ENCODE measurements around the gene SHISA6.
"Not testable (repeated sequence)": the region's sequence is repeated elsewhere in the genome, so short reads cannot be mapped to it uniquely, and the experiment has no call there.

Gene SHISA6

GRCh38 chr17:11316451-11316850 lies 75.4 kb downstream of the SHISA6 start:
- not testable (repeated sequence) for H3K4me3 ChIP-seq (ENCODE audit: low read length in 2 of 2); H3K9ac ChIP-seq (ENCODE audit: low read depth in 1 of 2, low read length in 2 of 2); H3K36me3 ChIP-seq (ENCODE audit: control insufficient read depth in 2 of 2, insufficient read depth in 2 of 2, low read length in 2 of 2); H3K27ac ChIP-seq (ENCODE audit: low read depth in 2 of 2, low read length in 2 of 2); H3K9me3 ChIP-seq (ENCODE audit: control insufficient read depth in 2 of 2, low read length in 2 of 2); H3K27me3 ChIP-seq (ENCODE audit: control insufficient read depth in 2 of 2, insufficient read depth in 2 of 2, low read length in 2 of 2); H3K4me1 ChIP-seq (ENCODE audit: control insufficient read depth in 2 of 2, insufficient read depth in 2 of 2, low read length in 2 of 2)

GRCh38 chr17:11318207-11318606 lies 77.2 kb downstream of the SHISA6 start:
- H3K4me3 ChIP-seq (ENCODE audit: low read length in 2 of 2) = no peak overlapping the region
- no peak overlapping the region for H3K9ac ChIP-seq (ENCODE audit: low read depth in 1 of 2, low read length in 2 of 2)
- no peaks in the 10 kb centered on the region for H3K9me3 ChIP-seq (ENCODE audit: control insufficient read depth in 2 of 2, low read length in 2 of 2)
- H3K36me3 ChIP-seq (ENCODE audit: control insufficient read depth in 2 of 2, insufficient read depth in 2 of 2, low read length in 2 of 2) = no peaks in the 10 kb centered on the region
- no peak overlapping the region for H3K27ac ChIP-seq (ENCODE audit: low read depth in 2 of 2, low read length in 2 of 2)
- H3K27me3 ChIP-seq (ENCODE audit: control insufficient read depth in 2 of 2, insufficient read depth in 2 of 2, low read length in 2 of 2) = no peaks in the 10 kb centered on the region
- no peaks in the 10 kb centered on the region for H3K4me1 ChIP-seq (ENCODE audit: control insufficient read depth in 2 of 2, insufficient read depth in 2 of 2, low read length in 2 of 2)

- Histone ChIP-seq H3K4me1 (ENCODE audit: control insufficient read depth in 2 of 2, insufficient read depth in 2 of 2, low read length in 2 of 2) (no peaks in the 10 kb centered on the region), H3K27me3 (ENCODE audit: control insufficient read depth in 2 of 2, insufficient read depth in 2 of 2, low read length in 2 of 2) (no peaks in the 10 kb centered on the region), H3K9me3 (ENCODE audit: control insufficient read depth in 2 of 2, low read length in 2 of 2) (no peaks in the 10 kb centered on the region), H3K4me3 (ENCODE audit: low read length in 2 of 2) (no peak overlapping the region), H3K36me3 (ENCODE audit: control insufficient read depth in 2 of 2, insufficient read depth in 2 of 2, low read length in 2 of 2) (no peaks in the 10 kb centered on the region), H3K27ac (ENCODE audit: low read depth in 2 of 2, low read length in 2 of 2) (no peak overlapping the region), H3K9ac (ENCODE audit: low read depth in 1 of 2, low read length in 2 of 2) (no peak overlapping the region)
These were observed 78.9 kb downstream of the SHISA6 start for GRCh38 chr17:11319894-11320293.

GRCh38 chr17:11324021-11324420 lies 83.0 kb downstream of the SHISA6 start:
- Histone ChIP-seq H3K9ac (ENCODE audit: low read depth in 1 of 2, low read length in 2 of 2) (no peak overlapping the region), H3K36me3 (ENCODE audit: control insufficient read depth in 2 of 2, insufficient read depth in 2 of 2, low read length in 2 of 2) (no peaks in the 10 kb centered on the region), H3K27me3 (ENCODE audit: control insufficient read depth in 2 of 2, insufficient read depth in 2 of 2, low read length in 2 of 2) (no peaks in the 10 kb centered on the region), H3K9me3 (ENCODE audit: control insufficient read depth in 2 of 2, low read length in 2 of 2) (no peaks in the 10 kb centered on the region), H3K27ac (ENCODE audit: low read depth in 2 of 2, low read length in 2 of 2) (no peak overlapping the region), H3K4me1 (ENCODE audit: control insufficient read depth in 2 of 2, insufficient read depth in 2 of 2, low read length in 2 of 2) (no peaks in the 10 kb centered on the region), H3K4me3 (ENCODE audit: low read length in 2 of 2) (no peak overlapping the region)

GRCh38 chr17:11324846-11325420 lies 83.9 kb downstream of the SHISA6 start:
- H3K36me3 ChIP-seq (ENCODE audit: control insufficient read depth in 2 of 2, insufficient read depth in 2 of 2, low read length in 2 of 2) = no peaks in the 10 kb centered on the region
- no peaks in the 10 kb centered on the region for H3K4me1 ChIP-seq (ENCODE audit: control insufficient read depth in 2 of 2, insufficient read depth in 2 of 2, low read length in 2 of 2)
- H3K27me3 ChIP-seq (ENCODE audit: control insufficient read depth in 2 of 2, insufficient read depth in 2 of 2, low read length in 2 of 2) = no peaks in the 10 kb centered on the region
- H3K4me3 ChIP-seq (ENCODE audit: low read length in 2 of 2) = no peak overlapping the region
- H3K27ac ChIP-seq (ENCODE audit: low read depth in 2 of 2, low read length in 2 of 2) = no peak overlapping the region
- H3K9me3 ChIP-seq (ENCODE audit: control insufficient read depth in 2 of 2, low read length in 2 of 2) = no peaks in the 10 kb centered on the region
- no peak overlapping the region for H3K9ac ChIP-seq (ENCODE audit: low read depth in 1 of 2, low read length in 2 of 2)

GRCh38 chr17:11326492-11326891 lies 85.5 kb downstream of the SHISA6 start:
- H3K36me3 ChIP-seq (ENCODE audit: control insufficient read depth in 2 of 2, insufficient read depth in 2 of 2, low read length in 2 of 2) = no peaks in the 10 kb centered on the region
- no peaks in the 10 kb centered on the region for H3K9me3 ChIP-seq (ENCODE audit: control insufficient read depth in 2 of 2, low read length in 2 of 2)
- H3K4me3 ChIP-seq (ENCODE audit: low read length in 2 of 2) = no peak overlapping the region
- no peak overlapping the region for H3K27ac ChIP-seq (ENCODE audit: low read depth in 2 of 2, low read length in 2 of 2)
- H3K9ac ChIP-seq (ENCODE audit: low read depth in 1 of 2, low read length in 2 of 2) = no peak overlapping the region
- no peaks in the 10 kb centered on the region for H3K27me3 ChIP-seq (ENCODE audit: control insufficient read depth in 2 of 2, insufficient read depth in 2 of 2, low read length in 2 of 2)
- no peaks in the 10 kb centered on the region for H3K4me1 ChIP-seq (ENCODE audit: control insufficient read depth in 2 of 2, insufficient read depth in 2 of 2, low read length in 2 of 2)

- Histone ChIP-seq H3K36me3 (ENCODE audit: control insufficient read depth in 2 of 2, insufficient read depth in 2 of 2, low read length in 2 of 2) (no peaks in the 10 kb centered on the region), H3K27ac (ENCODE audit: low read depth in 2 of 2, low read length in 2 of 2) (no peak overlapping the region), H3K4me1 (ENCODE audit: control insufficient read depth in 2 of 2, insufficient read depth in 2 of 2, low read length in 2 of 2) (no peaks in the 10 kb centered on the region), H3K27me3 (ENCODE audit: control insufficient read depth in 2 of 2, insufficient read depth in 2 of 2, low read length in 2 of 2) (no peaks in the 10 kb centered on the region), H3K4me3 (ENCODE audit: low read length in 2 of 2) (no peak overlapping the region), H3K9ac (ENCODE audit: low read depth in 1 of 2, low read length in 2 of 2) (no peak overlapping the region), H3K9me3 (ENCODE audit: control insufficient read depth in 2 of 2, low read length in 2 of 2) (no peaks in the 10 kb centered on the region)
These were observed 87.8 kb downstream of the SHISA6 start for GRCh38 chr17:11328770-11329169.

GRCh38 chr17:11330006-11330405 lies 89.0 kb downstream of the SHISA6 start:
- Histone ChIP-seq H3K27ac (ENCODE audit: low read depth in 2 of 2, low read length in 2 of 2) (no peak overlapping the region), H3K36me3 (ENCODE audit: control insufficient read depth in 2 of 2, insufficient read depth in 2 of 2, low read length in 2 of 2) (no peaks in the 10 kb centered on the region), H3K9me3 (ENCODE audit: control insufficient read depth in 2 of 2, low read length in 2 of 2) (no peaks in the 10 kb centered on the region)

GRCh38 chr17:11330826-11331225 lies 89.8 kb downstream of the SHISA6 start:
- H3K36me3 ChIP-seq (ENCODE audit: control insufficient read depth in 2 of 2, insufficient read depth in 2 of 2, low read length in 2 of 2) = no peaks in the 10 kb centered on the region
- no peaks in the 10 kb centered on the region for H3K27me3 ChIP-seq (ENCODE audit: control insufficient read depth in 2 of 2, insufficient read depth in 2 of 2, low read length in 2 of 2)
- no peak overlapping the region for H3K4me3 ChIP-seq (ENCODE audit: low read length in 2 of 2)
- no peak overlapping the region for H3K9ac ChIP-seq (ENCODE audit: low read depth in 1 of 2, low read length in 2 of 2)
- no peaks in the 10 kb centered on the region for H3K4me1 ChIP-seq (ENCODE audit: control insufficient read depth in 2 of 2, insufficient read depth in 2 of 2, low read length in 2 of 2)
- H3K9me3 ChIP-seq (ENCODE audit: control insufficient read depth in 2 of 2, low read length in 2 of 2) = no peaks in the 10 kb centered on the region
- H3K27ac ChIP-seq (ENCODE audit: low read depth in 2 of 2, low read length in 2 of 2) = no peak overlapping the region

More at GRCh38 chr17:11330006-11330405, 89.0 kb downstream of the SHISA6 start:
- H3K4me1 ChIP-seq (ENCODE audit: control insufficient read depth in 2 of 2, insufficient read depth in 2 of 2, low read length in 2 of 2) = no peaks in the 10 kb centered on the region
- H3K27me3 ChIP-seq (ENCODE audit: control insufficient read depth in 2 of 2, insufficient read depth in 2 of 2, low read length in 2 of 2) = no peaks in the 10 kb centered on the region
- no peak overlapping the region for H3K4me3 ChIP-seq (ENCODE audit: low read length in 2 of 2)
- no peak overlapping the region for H3K9ac ChIP-seq (ENCODE audit: low read depth in 1 of 2, low read length in 2 of 2)

GRCh38 chr17:11331547-11332513 lies 90.8 kb downstream of the SHISA6 start:
- Histone ChIP-seq H3K9me3 (ENCODE audit: control insufficient read depth in 2 of 2, low read length in 2 of 2) (no peaks in the 10 kb centered on the region), H3K27me3 (ENCODE audit: control insufficient read depth in 2 of 2, insufficient read depth in 2 of 2, low read length in 2 of 2) (no peaks in the 10 kb centered on the region), H3K27ac (ENCODE audit: low read depth in 2 of 2, low read length in 2 of 2) (no peak overlapping the region), H3K36me3 (ENCODE audit: control insufficient read depth in 2 of 2, insufficient read depth in 2 of 2, low read length in 2 of 2) (no peaks in the 10 kb centered on the region), H3K4me1 (ENCODE audit: control insufficient read depth in 2 of 2, insufficient read depth in 2 of 2, low read length in 2 of 2) (no peaks in the 10 kb centered on the region), H3K9ac (ENCODE audit: low read depth in 1 of 2, low read length in 2 of 2) (no peak overlapping the region), H3K4me3 (ENCODE audit: low read length in 2 of 2) (no peak overlapping the region)

Measured in mucosa of rectum (tissue), 2 donors.